Chondrocyte (in vitro differentiated cells): Measurements from ENCODE around the gene ELMO2. TPM values are rescaled to one million over a fixed set of nuclear protein-coding genes. Genes with fewer than 3 reads are reported as not detected.

ENCODE experiments used
- DNase-seq: peaks from one replicate; pipeline ENCODE4 v3.0.0; 2021; ENCODE audit warnings: mixed read lengths, low spot score
- H3K27ac Mint-ChIP-seq: one replicate; pipeline ENCODE4 v1.8.0; 2021; ENCODE audit warnings: mild to moderate bottlenecking, moderate library complexity, mixed read lengths; ENCODE audit not compliant: unreplicated experiment
- H3K27me3 Mint-ChIP-seq: 2 replicates; pipeline ENCODE4 v1.8.0; 2021; ENCODE audit warnings: low read depth, mixed read lengths
- H3K36me3 Mint-ChIP-seq: 2 replicates; pipeline ENCODE4 v1.8.0; 2021; ENCODE audit warnings: low read depth, mixed read lengths
- H3K4me1 Mint-ChIP-seq: 2 replicates; pipeline ENCODE4 v1.8.0; 2021; ENCODE audit warnings: low read depth, mild to moderate bottlenecking, mixed read lengths
- H3K4me3 Mint-ChIP-seq: one replicate; pipeline ENCODE4 v1.8.0; 2021; ENCODE audit warnings: mild to moderate bottlenecking, moderate library complexity, mixed read lengths; ENCODE audit not compliant: unreplicated experiment
- H3K9me3 Mint-ChIP-seq: 2 replicates; pipeline ENCODE4 v1.8.0; 2021; ENCODE audit warnings: low read depth, mixed read lengths
- total RNA-seq: library from RNA; stranded (reverse); gene quantifications from 3 replicates; pipeline ENCODE4 v1.2.1, GENCODE V29; 2021
- TF ChIP-seq, protein P1 (sequence below): fragments of 200-600 bp; sonication (generic); IDR thresholded peaks from 2 replicates; pipeline ENCODE4 v1.5.0; 2021; ENCODE audit warnings: antibody characterized with exemption, mild to moderate bottlenecking, moderate library complexity

The ELMO2 gene
- total RNA-seq, 1 donor from 2014 or later, result 52.9 TPM

DNA sequence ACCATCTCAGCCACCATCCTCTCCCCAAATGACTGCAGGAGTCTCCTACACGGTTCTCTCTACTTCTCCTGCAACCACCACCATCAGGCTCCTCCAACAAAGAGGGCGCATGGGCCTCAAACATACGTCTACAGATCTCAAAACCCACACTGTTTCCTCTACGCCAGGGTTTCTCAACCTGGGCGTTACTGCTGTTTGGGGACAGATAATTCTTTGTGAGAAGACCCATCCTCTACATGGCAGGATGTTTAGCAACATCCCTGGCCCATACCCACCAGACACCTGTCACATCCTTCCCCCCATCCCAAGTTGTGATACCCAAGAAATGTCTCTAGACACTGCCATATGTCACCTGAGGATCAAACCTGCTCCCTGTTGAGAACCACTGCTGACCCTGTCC is 45.0 kb downstream of the ELMO2 start:
- H3K36me3 Mint-ChIP-seq, result peaks cover 8% of the 10 kb centered on the region
- DNase-seq, result no peak
- H3K27me3 Mint-ChIP-seq, result no peaks in the 10 kb centered on the region
- TF ChIP-seq, protein P1, sequence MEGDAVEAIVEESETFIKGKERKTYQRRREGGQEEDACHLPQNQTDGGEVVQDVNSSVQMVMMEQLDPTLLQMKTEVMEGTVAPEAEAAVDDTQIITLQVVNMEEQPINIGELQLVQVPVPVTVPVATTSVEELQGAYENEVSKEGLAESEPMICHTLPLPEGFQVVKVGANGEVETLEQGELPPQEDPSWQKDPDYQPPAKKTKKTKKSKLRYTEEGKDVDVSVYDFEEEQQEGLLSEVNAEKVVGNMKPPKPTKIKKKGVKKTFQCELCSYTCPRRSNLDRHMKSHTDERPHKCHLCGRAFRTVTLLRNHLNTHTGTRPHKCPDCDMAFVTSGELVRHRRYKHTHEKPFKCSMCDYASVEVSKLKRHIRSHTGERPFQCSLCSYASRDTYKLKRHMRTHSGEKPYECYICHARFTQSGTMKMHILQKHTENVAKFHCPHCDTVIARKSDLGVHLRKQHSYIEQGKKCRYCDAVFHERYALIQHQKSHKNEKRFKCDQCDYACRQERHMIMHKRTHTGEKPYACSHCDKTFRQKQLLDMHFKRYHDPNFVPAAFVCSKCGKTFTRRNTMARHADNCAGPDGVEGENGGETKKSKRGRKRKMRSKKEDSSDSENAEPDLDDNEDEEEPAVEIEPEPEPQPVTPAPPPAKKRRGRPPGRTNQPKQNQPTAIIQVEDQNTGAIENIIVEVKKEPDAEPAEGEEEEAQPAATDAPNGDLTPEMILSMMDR, result no peak
- H3K9me3 Mint-ChIP-seq, result no peaks in the 10 kb centered on the region
- H3K4me3 Mint-ChIP-seq, result no peak overlapping the region
- H3K4me1 Mint-ChIP-seq, result peaks cover 45% of the 10 kb centered on the region
- no peak overlapping the region for H3K27ac Mint-ChIP-seq

GRCh38 chr20:46359233-46359751 is 47.1 kb downstream of the ELMO2 start:
- Mint-ChIP-seq H3K36me3 (peaks cover 7% of the 10 kb centered on the region), H3K27ac (no peak overlapping the region), H3K27me3 (no peaks in the 10 kb centered on the region), H3K4me1 (peaks cover 35% of the 10 kb centered on the region), H3K4me3 (no peak overlapping the region), H3K9me3 (no peaks in the 10 kb centered on the region)
- TF ChIP-seq, protein P1, result no peak
- peak; percentile 8 for DNase-seq

GRCh38 chr20:46358346-46359058 is 47.9 kb downstream of the ELMO2 start:
- H3K9me3 Mint-ChIP-seq, result no peaks in the 10 kb centered on the region
- peaks cover 5% of the 10 kb centered on the region for H3K36me3 Mint-ChIP-seq
- TF ChIP-seq, protein P1, result no peak
- H3K27me3 Mint-ChIP-seq, result no peaks in the 10 kb centered on the region
- peak; percentile 48 for DNase-seq
- peaks cover 31% of the 10 kb centered on the region for H3K4me1 Mint-ChIP-seq
- H3K4me3 Mint-ChIP-seq, result no peak overlapping the region
- H3K27ac Mint-ChIP-seq, result no peak overlapping the region

DNA sequence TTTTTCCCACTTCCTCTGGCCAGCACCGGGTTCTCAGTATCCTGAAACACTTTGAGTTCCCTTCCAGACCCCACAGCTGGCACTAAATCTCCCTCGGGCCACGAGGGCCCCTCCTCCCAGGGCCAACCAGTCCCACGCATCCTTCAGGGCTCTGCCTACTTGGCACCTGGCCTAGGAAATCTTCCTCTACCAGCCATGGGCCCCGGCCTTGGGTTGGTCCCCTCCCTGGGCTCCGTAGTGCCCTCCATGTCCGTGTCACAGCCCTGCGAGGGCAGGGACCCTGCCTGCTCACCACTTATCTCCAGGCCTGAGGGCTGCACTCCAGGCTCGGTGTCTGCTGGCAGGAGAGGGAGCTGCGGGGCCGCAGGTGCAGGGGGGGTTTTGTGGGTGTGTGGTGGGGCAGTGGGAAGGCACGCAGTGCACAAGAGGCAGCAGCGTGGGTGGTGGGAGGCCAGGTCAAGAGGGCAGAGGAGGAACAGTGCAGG is 49.3 kb downstream of the ELMO2 start:
- H3K27ac Mint-ChIP-seq, result no peak overlapping the region
- DNase-seq, result peak; percentile 81
- H3K4me3 Mint-ChIP-seq, result no peak overlapping the region
- peaks cover 4% of the 10 kb centered on the region for H3K36me3 Mint-ChIP-seq
- H3K9me3 Mint-ChIP-seq, result no peaks in the 10 kb centered on the region
- TF ChIP-seq, protein P1, result no peak
- peaks cover 23% of the 10 kb centered on the region for H3K4me1 Mint-ChIP-seq
- H3K27me3 Mint-ChIP-seq, result no peaks in the 10 kb centered on the region

- peaks cover 4% of the 10 kb centered on the region for H3K36me3 Mint-ChIP-seq
- H3K4me1 Mint-ChIP-seq, result peaks cover 21% of the 10 kb centered on the region
- no peaks in the 10 kb centered on the region for H3K27me3 Mint-ChIP-seq
- H3K4me3 Mint-ChIP-seq, result no peak overlapping the region
- DNase-seq, result peak; percentile 73
- H3K9me3 Mint-ChIP-seq, result no peaks in the 10 kb centered on the region
- H3K27ac Mint-ChIP-seq, result no peak overlapping the region
- TF ChIP-seq, protein P1, result no peak
Observed at GRCh38 chr20:46356195-46357029, 50.0 kb downstream of the ELMO2 start.
